Hepatocyte (in vitro differentiated cells): ENCODE results near the gene MATCAP1.

ENCODE experiments used
- CTCF ChIP-seq: fragments of 200-600 bp; sonication (generic); IDR thresholded peaks from 2 replicates; pipeline ENCODE4 v1.5.1; 2016; ENCODE audit warnings: antibody characterized with exemption, mild to moderate bottlenecking; ENCODE audit not compliant: poor library complexity
- EZH2 ChIP-seq: fragments of 200-600 bp; sonication (generic); IDR thresholded peaks from 2 replicates; pipeline ENCODE4 v1.6.1; 2016; ENCODE audit warnings: antibody characterized with exemption, mild to moderate bottlenecking, borderline replicate concordance

GRCh38 chr16:67194260-67194659, 10.5 kb upstream of the MATCAP1 start:
- TF ChIP-seq CTCF = no peak
- TF ChIP-seq EZH2 = no peak
